CD4-positive, alpha-beta T cell (primary cell): Measurements from ENCODE around the gene MPPED2. TPM values are rescaled to one million over a fixed set of nuclear protein-coding genes. Genes with fewer than 3 reads are reported as not detected.

Experiments used
- ATAC-seq: fragments of 200-7000 bp; cut with Tn5 transposase; one replicate; pipeline ENCODE4 v1.10.0; 2022; ENCODE audit warnings: mild to moderate bottlenecking; ENCODE audit not compliant: poor library complexity
- CTCF ChIA-PET: fragments of 350-600 bp; sonication (Branson Sonifier 250); formaldehyde crosslinking; loops from one replicate; lab custom pipeline; 2021; ENCODE audit warnings: antibody characterized with exemption, inconsistent platforms; lab: Charles Lee
- POLR2A ChIA-PET: fragments of 350-600 bp; sonication (Branson Sonifier 250); formaldehyde crosslinking; loops from one replicate; lab custom pipeline; 2021; ENCODE audit warnings: antibody characterized with exemption, inconsistent platforms; lab: Charles Lee
- DNase-seq, 14 experiments: peaks; one replicate each; pipeline ENCODE4 v3.0.0-alpha.2; 2013 to 2020; ENCODE audit warnings: mixed read lengths in 2 of 14
- H3K27ac ChIP-seq, 2 donors: one replicate each; pipeline versions ENCODE4 v1.5.1 to v1.7.0; 2013; ENCODE audit warnings: low read length in 2 of 2, low read depth in 1 of 2, mild to moderate bottlenecking in 1 of 2
- H3K27me3 ChIP-seq, 2 experiments: 1 replicate in 1 of 2; 2 replicates in 1 of 2; pipeline versions ENCODE4 v1.6.1 to v1.7.0; 2013; ENCODE audit warnings: low read length in 2 of 2, control low read depth in 1 of 2, mild to moderate bottlenecking in 1 of 2, moderate library complexity in 1 of 2; ENCODE audit not compliant: insufficient read depth in 2 of 2, control insufficient read depth in 1 of 2
- H3K36me3 ChIP-seq: one replicate; pipeline ENCODE4 v1.6.1; 2013; ENCODE audit warnings: low read length, control low read depth; ENCODE audit not compliant: insufficient read depth
- H3K4me1 ChIP-seq: one replicate; pipeline ENCODE4 v1.6.1; 2013; ENCODE audit warnings: low read length, control low read depth; ENCODE audit not compliant: insufficient read depth
- H3K4me3 ChIP-seq: one replicate; pipeline ENCODE4 v1.5.1; 2013; ENCODE audit warnings: mild to moderate bottlenecking, low read length, moderate library complexity
- H3K9me3 ChIP-seq, 2 experiments: 1 replicate in 1 of 2; 2 replicates in 1 of 2; pipeline versions ENCODE4 v1.6.1 to v1.7.0; 2013; ENCODE audit warnings: low read length in 2 of 2, mild to moderate bottlenecking in 2 of 2, control low read depth in 1 of 2, moderate library complexity in 1 of 2; ENCODE audit not compliant: control insufficient read depth in 1 of 2, insufficient read depth in 1 of 2
- H3K27ac Mint-ChIP-seq: one replicate; pipeline ENCODE4 v1.8.0; 2020; ENCODE audit warnings: mixed read lengths
- H3K27me3 Mint-ChIP-seq: one replicate; pipeline ENCODE4 v1.8.0; 2021; ENCODE audit warnings: mixed read lengths
- H3K36me3 Mint-ChIP-seq: one replicate; pipeline ENCODE4 v1.8.0; 2021; ENCODE audit warnings: low read depth, mixed read lengths
- H3K4me1 Mint-ChIP-seq: one replicate; pipeline ENCODE4 v1.8.0; 2021; ENCODE audit warnings: low read depth, mixed read lengths
- H3K4me3 Mint-ChIP-seq: one replicate; pipeline ENCODE4 v1.8.0; 2020; ENCODE audit warnings: mild to moderate bottlenecking, mixed read lengths
- H3K9me3 Mint-ChIP-seq: one replicate; pipeline ENCODE4 v1.8.0; 2020; ENCODE audit warnings: mixed read lengths
- CTCF ChIP-seq: fragments of 200-600 bp; IDR thresholded peaks from one replicate; pipeline ENCODE4 v1.8.0; 2022; ENCODE audit warnings: antibody characterized with exemption, mild to moderate bottlenecking
- intact Hi-C, 2 experiments: fragments of 100-400 bp; cut with DNase I in 1 of 2; cut with micrococcal nuclease in 1 of 2; formaldehyde crosslinking; loops; one replicate each; pipeline versions ENCODE4 v1.15.1 to v1.9.0; 2023 to 2025; cut with DNase I, micrococcal nuclease
- polyA plus RNA-seq, 2 donors: library from polyadenylated mRNA; unstranded; fragments of 120-200 nt; gene quantifications; one replicate each; pipeline ENCODE4 v1.2.1, GENCODE V29; 2013
- total RNA-seq, 174 experiments: library from RNA in 2 of 174; stranded (reverse) in 2 of 174; gene quantifications; one replicate each; pipeline ENCODE4 v1.2.3 and lab custom pipeline; 2021 to 2026

MPPED2 gene
- total RNA-seq = 1 to 10 TPM in 1 of 2 experiments, under 1 TPM in 1; 0.96 to 1.7 TPM
- 0.13 TPM for polyA plus RNA-seq (2013, experiment 1 of 2)
- polyA plus RNA-seq (2013, experiment 2 of 2) = 0.27 TPM
- total RNA-seq (lab: John Stamatoyannopoulos, UW) = 0 to 1.6 (median 0.14) reads per million in 172 experiments

DNA sequence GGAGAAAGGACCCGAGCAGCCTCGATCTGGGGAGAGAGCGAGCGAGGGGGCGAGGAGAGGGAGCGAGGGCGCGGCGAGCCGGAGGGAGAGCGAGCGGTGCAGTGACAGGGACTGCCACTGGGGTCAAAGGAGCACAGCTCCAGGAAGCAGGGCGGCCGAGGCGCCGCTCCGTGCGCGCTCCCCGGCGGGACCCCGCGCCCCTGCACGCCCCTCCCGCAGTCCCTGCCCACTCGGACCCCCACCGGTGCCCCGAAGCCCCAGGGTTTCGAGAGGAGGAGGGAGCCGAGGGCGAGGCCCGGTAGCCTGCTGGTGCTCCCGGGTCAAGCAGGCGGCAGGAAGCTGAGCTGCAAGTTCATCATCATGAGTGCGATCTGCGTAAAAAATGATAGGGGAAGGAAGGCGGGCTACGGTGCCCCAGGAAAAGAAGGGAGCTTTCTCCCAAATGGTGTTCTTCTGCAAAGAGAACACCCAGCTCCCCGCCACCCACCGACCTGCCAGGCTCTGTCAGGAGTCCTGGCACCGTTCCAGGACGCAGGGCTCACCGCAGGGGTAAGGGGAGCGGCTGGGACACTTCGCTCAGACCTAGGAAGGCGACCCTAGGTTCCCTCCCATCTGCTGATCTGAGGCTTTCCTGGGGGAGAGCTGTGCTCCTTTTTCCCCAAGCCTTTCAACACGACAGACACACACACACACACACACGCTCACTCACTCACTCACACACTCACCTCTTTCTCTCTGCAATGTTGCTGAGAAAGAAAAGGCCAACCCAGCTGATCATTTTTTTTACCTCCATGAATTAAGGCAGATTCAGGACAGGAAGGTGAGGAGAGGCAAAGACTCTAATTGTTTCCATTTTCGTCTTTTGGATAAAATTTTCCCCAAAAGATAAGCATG lies at the start of gene MPPED2:
Gene MPPED2 (minus strand): TSS at position 103 of the 894 bp plus-strand sequence. CDS start 5,980 bp downstream, outside the sequence.
- Mint-ChIP-seq H3K9me3 (no peaks in the 10 kb centered on the region), H3K36me3 (no peaks in the 10 kb centered on the region), H3K4me1 (peaks cover 25% of the 10 kb centered on the region), H3K27me3 (peaks cover 52% of the 10 kb centered on the region), H3K27ac (no peak within 1 kb of the TSS), H3K4me3 (peak within 1 kb of the TSS; percentile 76)
- POLR2A ChIA-PET = no interaction called here
- no peak within 1 kb of the TSS for H3K4me3 ChIP-seq
- intact Hi-C loops = no loop called here
- ATAC-seq (peak; percentile 70), DNase-seq (peak in 3 of 14 experiments; percentile 2 to 19 (median 12))
- no peak for TF ChIP-seq CTCF
- no peaks in the 10 kb centered on the region for H3K4me1 ChIP-seq
- H3K27ac ChIP-seq = no peak within 1 kb of the TSS
- peaks cover 30 to 31% of the 10 kb centered on the region in 2 experiments for H3K27me3 ChIP-seq
- H3K9me3 ChIP-seq = peaks cover 0 to 11% of the 10 kb centered on the region in 2 experiments
- no peaks in the 10 kb centered on the region for H3K36me3 ChIP-seq
- CTCF ChIA-PET = no interaction called here

DNA sequence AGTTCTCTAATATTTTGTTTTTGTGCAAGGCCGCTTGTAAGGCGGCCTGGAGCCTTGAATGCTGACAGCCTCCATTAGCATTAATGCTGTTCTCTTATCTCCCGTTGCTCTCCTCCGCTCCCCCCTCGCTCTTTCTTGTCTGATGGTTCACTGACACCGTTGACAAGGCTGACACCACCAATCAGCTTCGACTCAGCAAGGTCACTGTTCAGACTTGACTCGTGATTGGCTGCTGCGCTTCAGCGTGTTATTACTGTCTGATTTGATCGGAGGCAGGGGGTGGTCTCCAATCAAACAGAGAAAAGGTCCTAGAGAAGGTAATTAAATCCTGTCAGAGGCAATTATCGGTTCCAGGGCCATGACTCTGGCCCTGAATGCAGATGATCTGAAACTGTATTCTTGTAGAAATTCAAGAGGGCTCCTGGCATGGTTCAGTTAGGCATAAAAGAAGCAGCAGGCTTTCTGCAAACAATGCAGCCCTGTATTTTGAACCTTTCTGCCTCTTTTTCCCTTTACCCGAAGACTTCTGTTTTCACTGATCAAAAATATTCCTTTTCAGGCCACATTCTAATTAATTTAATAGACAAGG lies 49.3 kb upstream of the MPPED2 start:
- POLR2A ChIA-PET = no interaction called here
- H3K27ac Mint-ChIP-seq = no peak overlapping the region

GRCh38 chr11:30631148-30631547 lies 45.0 kb upstream of the MPPED2 start:
- Histone ChIP-seq H3K27me3 (no peaks in the 10 kb centered on the region), H3K27ac (no peak overlapping the region), H3K4me1 (no peaks in the 10 kb centered on the region), H3K9me3 (no peaks in the 10 kb centered on the region), H3K36me3 (no peaks in the 10 kb centered on the region), H3K4me3 (no peak overlapping the region)
- ChIA-PET CTCF (no interaction called here), POLR2A (no interaction called here)
- Mint-ChIP-seq H3K4me3 (no peak overlapping the region), H3K9me3 (peaks cover 2% of the 10 kb centered on the region), H3K27me3 (peaks cover 5% of the 10 kb centered on the region), H3K27ac (no peak overlapping the region), H3K36me3 (no peaks in the 10 kb centered on the region), H3K4me1 (no peaks in the 10 kb centered on the region)
- no peak for TF ChIP-seq CTCF
- ATAC-seq = no peak
- intact Hi-C loops = no loop called here
- no peak for DNase-seq

More for the DNA sequence above, 49.3 kb upstream of the MPPED2 start:
- Histone ChIP-seq H3K27me3 (no peaks in the 10 kb centered on the region), H3K4me3 (no peak overlapping the region), H3K4me1 (no peaks in the 10 kb centered on the region), H3K27ac (no peak overlapping the region), H3K9me3 (no peaks in the 10 kb centered on the region), H3K36me3 (no peaks in the 10 kb centered on the region)
- no peak overlapping the region for H3K4me3 Mint-ChIP-seq
- TF ChIP-seq CTCF = no peak
- CTCF ChIA-PET = no interaction called here
- H3K9me3 Mint-ChIP-seq = peaks cover 2% of the 10 kb centered on the region
- H3K36me3 Mint-ChIP-seq = no peaks in the 10 kb centered on the region
- H3K4me1 Mint-ChIP-seq = no peaks in the 10 kb centered on the region
- peaks cover 5% of the 10 kb centered on the region for H3K27me3 Mint-ChIP-seq
- intact Hi-C loops = no loop called here
- DNase-seq = peak in 2 of 14 experiments; percentile 0 to 5
- peak; percentile 39 for ATAC-seq
